HUES64 (cell line): Measurements from ENCODE around the gene TCP10L.
"Not testable (repeated sequence)": the region's sequence is repeated elsewhere in the genome, so short reads cannot be mapped to it uniquely, and the experiment has no call there.

Source experiments
- H3K27ac ChIP-seq: 2 replicates; pipeline ENCODE4 v1.7.0; 2013; ENCODE audit warnings: low read depth, low read length, inconsistent platforms
- H3K27me3 ChIP-seq: 2 replicates; pipeline ENCODE4 v1.6.1; 2013; ENCODE audit warnings: mild to moderate bottlenecking, low read length; ENCODE audit not compliant: insufficient read depth
- H3K36me3 ChIP-seq: 2 replicates; pipeline ENCODE4 v1.6.1; 2013; ENCODE audit warnings: mild to moderate bottlenecking, low read length; ENCODE audit not compliant: insufficient read depth
- H3K4me1 ChIP-seq: 2 replicates; pipeline ENCODE4 v1.6.1; 2013; ENCODE audit warnings: mild to moderate bottlenecking, low read length, moderate library complexity; ENCODE audit not compliant: insufficient read depth
- H3K4me3 ChIP-seq: 2 replicates; pipeline ENCODE4 v1.5.1; 2013; ENCODE audit warnings: mild to moderate bottlenecking, low read length, moderate library complexity
- H3K9ac ChIP-seq: 2 replicates; pipeline ENCODE4 v1.6.1; 2013; ENCODE audit warnings: mild to moderate bottlenecking, low read depth, low read length
- H3K9me3 ChIP-seq: 2 replicates; pipeline ENCODE4 v1.6.1; 2013; ENCODE audit warnings: low read depth, low read length; ENCODE audit not compliant: insufficient read depth
- WGBS: fragments of 150-250, 120-280 bp; methylation state at CpG from one replicate; pipeline ENCODE4 v1.1.7; 2013; ENCODE audit warnings: missing lambda C conversion rate; 5-methylcytosine and 5-hydroxymethylcytosine counted together

Gene TCP10L

DNA sequence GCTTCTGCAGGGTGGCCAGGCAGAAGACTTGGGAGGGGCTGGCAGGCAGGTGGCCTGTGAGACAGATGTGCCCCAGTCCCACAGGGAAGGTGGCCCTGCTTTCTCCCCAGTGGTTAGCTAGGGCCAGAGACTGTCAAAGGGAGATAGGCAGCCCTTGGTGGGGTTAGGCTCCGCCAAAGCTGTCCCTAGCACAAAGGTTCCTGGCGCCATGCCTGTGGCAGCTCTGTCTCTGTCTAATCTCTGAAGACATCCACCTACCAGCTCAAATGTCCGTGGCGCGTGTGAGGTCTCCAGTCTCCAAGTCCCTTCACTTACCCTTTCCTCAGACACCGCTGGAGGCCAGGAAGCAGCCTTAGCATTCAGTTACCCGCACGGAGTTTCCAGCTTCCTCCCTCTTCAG is 17.7 kb downstream of the TCP10L start:
- H3K9ac ChIP-seq: no peak overlapping the region
- 83% methylated on average over 8 of the region's 8 CpGs for WGBS
- peaks cover 13% of the 10 kb centered on the region for H3K4me1 ChIP-seq

DNA sequence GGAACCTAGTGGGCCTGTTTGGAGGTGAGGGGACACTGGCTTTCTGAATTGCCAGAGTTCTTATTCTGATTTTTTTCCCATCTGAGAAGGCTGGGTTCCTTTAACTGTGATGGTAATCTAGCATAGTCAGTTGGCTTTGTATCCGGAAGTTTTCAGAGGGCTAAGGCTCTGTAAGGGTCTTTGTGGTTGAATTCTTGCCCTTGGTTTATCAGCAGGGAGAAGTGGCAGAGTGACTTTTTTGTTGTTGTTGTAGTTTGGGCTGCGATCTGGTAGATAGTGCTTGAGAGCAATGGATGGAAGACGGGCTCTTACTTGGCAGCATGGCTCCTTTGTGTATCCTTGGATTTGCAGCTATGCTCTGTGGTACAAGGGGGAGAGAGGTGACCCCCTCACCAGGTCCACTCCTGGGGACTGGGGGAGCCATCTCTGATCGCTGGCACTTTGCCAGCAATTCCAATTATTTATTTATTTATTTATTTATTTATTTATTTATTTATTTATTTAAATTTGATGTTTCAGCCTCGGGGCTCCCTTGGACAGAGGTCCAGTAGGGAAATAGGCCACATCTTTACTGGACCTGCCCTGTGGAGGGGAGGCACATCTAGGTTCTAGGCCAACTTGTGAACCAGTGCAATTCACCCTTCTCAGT is 18.5 kb downstream of the TCP10L start:
- Histone ChIP-seq H3K27ac (no peak overlapping the region), H3K4me1 (peaks cover 20% of the 10 kb centered on the region), H3K4me3 (no peak overlapping the region), H3K27me3 (peaks cover 11% of the 10 kb centered on the region; the same call in 1 of the 2 replicates), H3K36me3 (no peaks in the 10 kb centered on the region), H3K9me3 (peaks cover 10% of the 10 kb centered on the region), H3K9ac (no peak overlapping the region)
- WGBS: 92% methylated on average over 4 of the region's 5 CpGs

More for the DNA sequence above, 17.7 kb downstream of the TCP10L start:
- Histone ChIP-seq H3K9me3 (peaks cover 10% of the 10 kb centered on the region), H3K27ac (no peak overlapping the region), H3K27me3 (peaks cover 11% of the 10 kb centered on the region; the same call in 1 of the 2 replicates), H3K4me3 (no peak overlapping the region), H3K36me3 (no peaks in the 10 kb centered on the region)

DNA sequence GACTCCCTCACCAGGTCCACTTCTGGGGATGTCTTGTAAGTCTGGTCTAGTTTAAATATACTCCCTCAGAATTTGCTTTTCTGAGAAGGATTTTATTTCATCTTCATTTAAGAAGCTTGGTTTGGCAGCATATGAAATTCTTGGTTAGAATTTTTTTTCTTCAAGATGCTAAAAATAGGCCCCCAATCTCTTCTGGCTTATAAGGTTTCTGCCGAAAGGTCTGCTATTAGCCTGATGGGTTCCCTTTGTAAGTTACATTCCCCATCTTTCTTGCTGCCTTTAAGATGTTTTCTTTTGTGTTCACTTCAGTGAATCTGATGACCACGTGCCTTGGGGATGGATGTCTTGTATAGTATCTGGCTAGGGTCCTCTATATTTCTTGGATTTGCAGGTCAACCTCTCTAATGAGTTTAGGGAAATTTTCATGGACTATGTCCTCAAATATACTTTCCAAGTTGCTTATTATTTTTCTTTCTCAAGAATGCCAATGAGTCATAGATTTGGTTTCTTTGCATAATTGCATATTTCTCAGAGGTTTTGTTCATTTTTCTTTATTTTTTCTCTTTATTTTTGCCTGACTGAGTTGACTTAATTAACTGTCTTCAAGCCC is 19.4 kb downstream of the TCP10L start:
- H3K4me3 ChIP-seq: no peak overlapping the region

DNA sequence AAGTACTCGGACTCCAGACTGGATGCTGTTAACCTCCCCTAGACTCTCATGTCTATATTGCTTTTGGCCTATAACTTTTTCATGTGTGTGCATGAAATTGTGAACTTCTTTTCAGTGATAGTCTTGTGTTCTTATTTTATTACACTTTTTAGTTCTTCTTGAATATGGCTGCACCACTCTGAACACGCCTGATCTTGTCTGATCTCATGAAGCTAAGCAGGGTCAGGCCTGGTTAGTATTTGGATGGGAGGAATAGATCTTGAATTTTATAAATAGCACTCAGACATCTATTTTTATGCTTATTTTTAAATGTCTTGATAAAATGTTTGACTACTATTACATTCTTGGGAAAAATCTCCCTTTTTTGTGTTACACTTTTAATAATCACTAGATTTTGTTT is 22.4 kb downstream of the TCP10L start:
- Histone ChIP-seq H3K27me3 (no peaks in the 10 kb centered on the region), H3K4me3 (no peak overlapping the region), H3K9me3 (peaks cover 10% of the 10 kb centered on the region), H3K27ac (peak overlapping the region; percentile 96; the same call in 1 of the 2 replicates), H3K4me1 (peaks cover 29% of the 10 kb centered on the region), H3K36me3 (no peaks in the 10 kb centered on the region), H3K9ac (no peak overlapping the region)
- WGBS: 89% methylated on average over 2 of the region's 2 CpGs

More for the DNA sequence above, 19.4 kb downstream of the TCP10L start:
- Histone ChIP-seq H3K4me1 (peaks cover 27% of the 10 kb centered on the region), H3K36me3 (no peaks in the 10 kb centered on the region), H3K9me3 (peaks cover 10% of the 10 kb centered on the region), H3K27me3 (peaks cover 11% of the 10 kb centered on the region; the same call in 1 of the 2 replicates), H3K9ac (no peak overlapping the region), H3K27ac (no peak overlapping the region)
- WGBS: 100% methylated on average over 2 of the region's 2 CpGs

DNA sequence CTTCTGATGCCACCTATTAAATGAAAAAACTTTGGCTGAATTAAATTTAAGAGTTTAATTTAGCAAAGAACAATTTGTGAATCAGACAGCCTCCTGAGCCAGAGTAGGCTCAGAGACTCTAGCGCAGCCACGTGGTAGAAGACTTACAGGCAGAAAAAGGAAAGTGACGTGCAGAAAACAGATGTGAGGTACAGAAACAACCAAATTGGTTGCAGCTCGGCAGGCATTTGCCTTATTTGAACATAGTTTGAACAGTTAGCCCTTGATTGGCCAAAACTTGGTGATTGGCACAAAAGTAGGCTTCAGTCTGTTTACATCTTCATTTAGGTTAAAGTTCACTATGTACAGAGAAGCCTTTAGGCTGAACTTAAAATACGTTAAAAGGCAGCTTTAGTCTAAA is 22.9 kb downstream of the TCP10L start:
- 21% methylated on average over 4 of the region's 5 CpGs for WGBS
- Histone ChIP-seq H3K27me3 (no peaks in the 10 kb centered on the region), H3K9me3 (peaks cover 10% of the 10 kb centered on the region), H3K9ac (no peak overlapping the region), H3K36me3 (no peaks in the 10 kb centered on the region), H3K27ac (peak overlapping the region; percentile 96), H3K4me3 (no peak overlapping the region), H3K4me1 (peaks cover 29% of the 10 kb centered on the region)

DNA sequence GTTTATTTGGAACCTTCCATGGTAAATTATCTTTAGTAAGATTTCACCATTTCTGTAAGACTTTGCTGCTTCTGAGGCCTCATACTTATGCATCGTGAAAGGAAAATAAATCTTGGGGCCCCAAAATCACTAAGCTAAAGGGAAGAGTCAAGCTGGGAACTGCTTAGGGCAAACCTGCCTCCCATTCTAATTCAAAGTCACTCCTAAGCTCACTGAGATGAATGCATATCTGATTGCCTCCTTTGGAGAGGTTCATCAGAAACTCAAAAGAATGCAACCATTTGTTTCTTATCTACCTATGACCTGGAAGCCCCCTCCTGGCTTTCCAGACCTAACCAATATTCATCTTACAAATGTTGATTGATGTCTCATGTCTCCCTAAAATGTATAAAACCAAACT is 23.8 kb downstream of the TCP10L start:
- 5% methylated on average over 1 of the region's 1 CpG for WGBS
- Histone ChIP-seq H3K4me3 (peak overlapping the region; percentile 30; the same call in 1 of the 2 replicates), H3K9ac (peak overlapping the region; percentile 51; the same call in 1 of the 2 replicates), H3K4me1 (peaks cover 33% of the 10 kb centered on the region), H3K27ac (peak overlapping the region; percentile 96)
- not testable (repeated sequence) for H3K9me3 ChIP-seq, H3K36me3 ChIP-seq, H3K27me3 ChIP-seq

DNA sequence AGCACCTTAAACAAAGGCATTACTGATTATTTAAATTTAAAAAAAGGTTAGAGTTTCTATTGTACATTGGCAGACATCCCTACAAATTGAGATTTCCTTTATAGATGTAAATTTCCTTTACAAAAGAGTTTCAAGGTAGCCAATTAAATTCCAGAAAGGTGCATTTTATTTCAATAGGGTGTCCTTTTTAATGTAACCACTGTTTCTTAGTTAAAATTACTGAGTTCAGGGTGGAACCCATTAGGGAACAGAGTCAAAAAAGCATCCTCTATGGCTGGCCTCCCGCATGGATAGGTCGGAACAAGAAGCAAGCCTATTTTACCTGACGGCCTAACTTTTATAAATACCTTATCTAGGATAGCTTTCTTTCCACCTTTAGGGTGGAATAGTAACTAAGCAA is 24.4 kb downstream of the TCP10L start:
- H3K36me3 ChIP-seq: no peaks in the 10 kb centered on the region
- H3K9me3 ChIP-seq: peaks cover 10% of the 10 kb centered on the region
- H3K4me1 ChIP-seq: peaks cover 35% of the 10 kb centered on the region
- peak overlapping the region; percentile 51; the same call in 1 of the 2 replicates for H3K9ac ChIP-seq
- H3K4me3 ChIP-seq: peak overlapping the region; percentile 30; the same call in 1 of the 2 replicates
- H3K27ac ChIP-seq: peak overlapping the region; percentile 96
- no peaks in the 10 kb centered on the region for H3K27me3 ChIP-seq
- WGBS: 0% methylated on average over 2 of the region's 3 CpGs

DNA sequence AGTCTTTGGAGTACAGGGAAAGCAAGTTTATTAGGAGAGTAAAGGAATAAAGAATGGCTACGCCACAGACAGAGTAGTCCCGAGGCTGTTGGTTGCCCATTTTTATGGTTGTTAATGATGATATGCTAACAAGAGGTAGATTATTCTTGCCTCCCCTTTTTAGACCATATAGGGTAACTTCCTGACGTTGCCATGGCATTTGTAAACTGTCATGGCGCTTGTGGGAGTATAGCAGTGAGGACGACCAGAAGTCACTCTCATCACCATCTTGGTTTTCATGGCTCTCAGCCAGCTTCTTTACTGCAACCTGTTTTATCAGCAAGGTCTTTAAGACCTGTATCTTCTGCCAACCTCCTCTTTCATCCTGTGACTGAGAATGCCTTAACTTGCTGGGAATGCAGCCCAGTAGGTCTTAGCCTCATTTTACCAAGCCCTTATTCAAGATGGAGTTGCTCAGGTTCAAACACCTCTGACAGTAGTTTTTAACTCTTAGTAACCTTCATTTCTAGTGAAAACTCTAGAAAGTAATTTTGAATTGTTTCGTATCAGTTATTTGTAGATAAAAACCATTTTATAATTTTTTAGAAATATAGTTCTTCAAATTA is 26.2 kb downstream of the TCP10L start:
- 97% methylated on average over 5 of the region's 6 CpGs for WGBS
- H3K4me1 ChIP-seq: peaks cover 35% of the 10 kb centered on the region
- H3K9ac ChIP-seq: no peak overlapping the region
- no peaks in the 10 kb centered on the region for H3K9me3 ChIP-seq
- H3K36me3 ChIP-seq: no peaks in the 10 kb centered on the region
- H3K4me3 ChIP-seq: no peak overlapping the region
- H3K27ac ChIP-seq: no peak overlapping the region
- no peaks in the 10 kb centered on the region for H3K27me3 ChIP-seq

DNA sequence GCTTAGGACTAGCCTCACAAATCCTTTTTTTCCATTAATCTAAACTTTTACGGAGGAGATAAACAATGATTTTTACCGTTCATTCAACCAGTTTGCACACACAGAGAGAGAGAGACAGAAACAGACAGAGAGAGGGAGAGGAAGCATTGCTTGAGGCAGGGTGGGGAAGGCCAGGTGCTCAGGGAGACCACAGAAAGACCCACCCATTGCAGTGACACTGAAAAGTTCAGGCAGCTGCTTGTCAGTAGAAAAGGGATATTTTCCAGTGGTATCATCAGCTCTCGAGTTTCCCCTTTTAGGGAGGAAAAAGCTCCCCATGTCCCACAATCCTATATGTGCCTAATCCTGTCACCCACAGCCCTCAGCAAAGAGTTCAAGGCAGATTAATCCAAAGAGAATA is 27.2 kb downstream of the TCP10L start:
- WGBS: 95% methylated on average over 3 of the region's 3 CpGs
- peaks cover 35% of the 10 kb centered on the region for H3K4me1 ChIP-seq
- no peak overlapping the region for H3K9ac ChIP-seq
- no peaks in the 10 kb centered on the region for H3K27me3 ChIP-seq
- no peaks in the 10 kb centered on the region for H3K9me3 ChIP-seq
- H3K27ac ChIP-seq: no peak overlapping the region
- H3K4me3 ChIP-seq: no peak overlapping the region
- H3K36me3 ChIP-seq: no peaks in the 10 kb centered on the region

DNA sequence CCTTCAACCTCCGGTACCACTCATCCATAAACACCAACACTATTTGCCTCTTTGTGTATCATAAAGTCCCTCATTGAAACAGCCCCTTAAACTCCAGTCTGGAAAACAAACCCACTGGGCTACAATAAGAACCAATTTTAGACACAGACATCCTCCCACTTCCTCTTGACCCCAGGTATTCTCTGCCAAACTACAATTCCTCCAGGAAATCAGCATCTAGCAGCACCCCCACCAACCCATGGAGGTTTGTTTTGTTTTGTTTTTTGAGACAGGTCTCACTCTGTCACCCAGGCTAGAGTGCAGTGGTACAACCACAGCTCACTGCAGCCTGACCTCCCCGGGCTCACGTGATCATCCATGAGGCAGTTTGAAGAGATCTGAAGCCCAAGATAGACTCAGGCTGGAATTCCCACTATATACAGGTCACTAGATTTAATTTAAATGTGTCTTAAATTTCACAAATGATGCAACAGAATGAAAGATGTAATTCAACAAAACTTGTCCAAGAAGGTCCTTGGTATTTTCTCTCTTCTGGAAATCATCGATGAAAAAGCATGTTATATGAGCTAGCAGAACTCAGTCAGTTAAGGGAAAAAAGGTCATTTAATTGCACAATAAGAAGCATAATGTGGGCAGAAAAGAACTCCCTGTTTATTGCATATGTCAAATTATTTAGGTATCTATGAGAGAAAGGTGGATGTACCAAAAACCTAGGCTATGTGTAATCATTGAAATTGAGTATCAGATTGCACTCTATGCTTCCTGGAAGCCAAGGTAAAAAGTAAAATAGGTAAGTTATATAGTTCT is 30.3 kb downstream of the TCP10L start:
- Histone ChIP-seq H3K4me3 (no peak overlapping the region), H3K27me3 (no peaks in the 10 kb centered on the region), H3K27ac (no peak overlapping the region), H3K4me1 (peaks cover 8% of the 10 kb centered on the region), H3K9ac (no peak overlapping the region), H3K36me3 (no peaks in the 10 kb centered on the region), H3K9me3 (no peaks in the 10 kb centered on the region)
- WGBS: 96% methylated on average over 4 of the region's 4 CpGs

DNA sequence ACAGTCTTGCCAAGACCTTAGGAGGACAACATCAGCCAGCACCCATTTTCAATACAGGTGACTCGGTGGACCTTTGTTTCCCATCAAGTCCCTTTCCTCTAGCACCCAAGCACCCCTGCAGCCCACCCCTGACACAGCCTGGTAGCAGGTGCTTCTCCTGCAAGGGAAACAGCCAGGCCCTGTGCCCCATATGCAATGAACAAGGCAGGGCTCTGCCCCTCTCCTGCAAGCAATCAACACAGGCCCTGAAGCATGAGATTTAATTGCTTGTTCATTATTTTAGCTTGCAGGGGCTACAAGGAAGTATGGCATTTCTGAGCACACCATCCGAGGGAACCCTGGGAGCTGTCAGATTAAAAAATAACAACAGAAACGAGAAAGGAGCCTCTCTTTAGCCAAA is 35.4 kb downstream of the TCP10L start:
- Histone ChIP-seq H3K4me1 (no peaks in the 10 kb centered on the region), H3K27ac (no peak overlapping the region), H3K27me3 (no peaks in the 10 kb centered on the region), H3K9me3 (no peaks in the 10 kb centered on the region), H3K9ac (no peak overlapping the region), H3K36me3 (no peaks in the 10 kb centered on the region), H3K4me3 (no peak overlapping the region)
- WGBS: 89% methylated on average over 3 of the region's 3 CpGs
